IPS-18a (cell line): ENCODE results near the gene WSB1.

Experiments used
- H3K27ac ChIP-seq: one replicate; pipeline ENCODE4 v1.5.1; 2013; ENCODE audit warnings: low read length
- H3K27me3 ChIP-seq: one replicate; pipeline ENCODE4 v1.6.1; 2013; ENCODE audit warnings: mild to moderate bottlenecking, low read length; ENCODE audit not compliant: control insufficient read depth, insufficient read depth
- H3K36me3 ChIP-seq: one replicate; pipeline ENCODE4 v1.6.1; 2013; ENCODE audit warnings: low read depth, low read length; ENCODE audit not compliant: control insufficient read depth
- H3K4me1 ChIP-seq: one replicate; pipeline ENCODE4 v1.6.1; 2013; ENCODE audit warnings: low read depth, low read length; ENCODE audit not compliant: control insufficient read depth
- H3K4me3 ChIP-seq: one replicate; pipeline ENCODE4 v1.5.1; 2013; ENCODE audit warnings: low read length
- H3K9ac ChIP-seq: one replicate; pipeline ENCODE4 v1.6.1; 2013; ENCODE audit warnings: mild to moderate bottlenecking, low read length, moderate library complexity
- H3K9me3 ChIP-seq: one replicate; pipeline ENCODE4 v1.6.1; 2013; ENCODE audit warnings: low read depth, low read length; ENCODE audit not compliant: control insufficient read depth

The WSB1 gene

GRCh38 chr17:27342059-27342458 lies 48.1 kb downstream of the WSB1 start:
- H3K36me3 ChIP-seq: no peaks in the 10 kb centered on the region
- H3K27ac ChIP-seq: no peak overlapping the region
- H3K4me3 ChIP-seq: no peak overlapping the region
- H3K9ac ChIP-seq: no peak overlapping the region
- H3K4me1 ChIP-seq: peaks cover 47% of the 10 kb centered on the region
- no peaks in the 10 kb centered on the region for H3K9me3 ChIP-seq
- H3K27me3 ChIP-seq: no peaks in the 10 kb centered on the region

- Histone ChIP-seq H3K9ac (no peak overlapping the region), H3K27me3 (no peaks in the 10 kb centered on the region), H3K36me3 (no peaks in the 10 kb centered on the region), H3K9me3 (no peaks in the 10 kb centered on the region), H3K4me1 (peaks cover 42% of the 10 kb centered on the region), H3K27ac (no peak overlapping the region), H3K4me3 (no peak overlapping the region)
Observed at GRCh38 chr17:27343294-27343693, 49.4 kb downstream of the WSB1 start.

- H3K27me3 ChIP-seq: no peaks in the 10 kb centered on the region
- no peaks in the 10 kb centered on the region for H3K36me3 ChIP-seq
- H3K27ac ChIP-seq: peak overlapping the region; percentile 62
- peak overlapping the region; percentile 85 for H3K9ac ChIP-seq
- H3K9me3 ChIP-seq: no peaks in the 10 kb centered on the region
- peaks cover 35% of the 10 kb centered on the region for H3K4me1 ChIP-seq
- H3K4me3 ChIP-seq: no peak overlapping the region
Observed at GRCh38 chr17:27343977-27344607, 50.2 kb downstream of the WSB1 start.

- no peaks in the 10 kb centered on the region for H3K27me3 ChIP-seq
- H3K36me3 ChIP-seq: no peaks in the 10 kb centered on the region
- H3K4me1 ChIP-seq: peaks cover 23% of the 10 kb centered on the region
- peak overlapping the region; percentile 93 for H3K27ac ChIP-seq
- peak overlapping the region; percentile 85 for H3K9ac ChIP-seq
- peak overlapping the region; percentile 55 for H3K4me3 ChIP-seq
- H3K9me3 ChIP-seq: no peaks in the 10 kb centered on the region
Observed at GRCh38 chr17:27345141-27345904, 51.4 kb downstream of the WSB1 start.

GRCh38 chr17:27346228-27346899 lies 52.5 kb downstream of the WSB1 start:
- Histone ChIP-seq H3K9me3 (no peaks in the 10 kb centered on the region), H3K36me3 (no peaks in the 10 kb centered on the region), H3K4me3 (no peak overlapping the region), H3K9ac (peak overlapping the region; percentile 85), H3K4me1 (peaks cover 16% of the 10 kb centered on the region), H3K27me3 (no peaks in the 10 kb centered on the region), H3K27ac (peak overlapping the region; percentile 42)

- Histone ChIP-seq H3K9ac (no peak overlapping the region), H3K36me3 (no peaks in the 10 kb centered on the region), H3K9me3 (no peaks in the 10 kb centered on the region), H3K4me3 (peak overlapping the region; percentile 47), H3K27ac (no peak overlapping the region), H3K27me3 (no peaks in the 10 kb centered on the region), H3K4me1 (peaks cover 16% of the 10 kb centered on the region)
Observed at GRCh38 chr17:27348196-27348595, 54.3 kb downstream of the WSB1 start.

GRCh38 chr17:27349540-27350021 lies 55.7 kb downstream of the WSB1 start:
- Histone ChIP-seq H3K27me3 (no peaks in the 10 kb centered on the region), H3K4me1 (peaks cover 7% of the 10 kb centered on the region), H3K4me3 (peak overlapping the region; percentile 47), H3K9me3 (no peaks in the 10 kb centered on the region), H3K36me3 (no peaks in the 10 kb centered on the region), H3K9ac (no peak overlapping the region), H3K27ac (no peak overlapping the region)

GRCh38 chr17:27351759-27352158 lies 57.8 kb downstream of the WSB1 start:
- no peaks in the 10 kb centered on the region for H3K36me3 ChIP-seq
- H3K27me3 ChIP-seq: no peaks in the 10 kb centered on the region
- no peaks in the 10 kb centered on the region for H3K9me3 ChIP-seq
- no peak overlapping the region for H3K9ac ChIP-seq
- H3K4me1 ChIP-seq: peaks cover 3% of the 10 kb centered on the region
- H3K27ac ChIP-seq: no peak overlapping the region
- H3K4me3 ChIP-seq: no peak overlapping the region

- Histone ChIP-seq H3K27me3 (no peaks in the 10 kb centered on the region), H3K9me3 (no peaks in the 10 kb centered on the region), H3K9ac (no peak overlapping the region), H3K27ac (no peak overlapping the region), H3K36me3 (no peaks in the 10 kb centered on the region), H3K4me3 (peak overlapping the region; percentile 77), H3K4me1 (peaks cover 3% of the 10 kb centered on the region)
Observed at GRCh38 chr17:27352448-27353032, 58.6 kb downstream of the WSB1 start.

- H3K4me3 ChIP-seq: peak overlapping the region; percentile 77
- H3K36me3 ChIP-seq: no peaks in the 10 kb centered on the region
- peak overlapping the region; percentile 91 for H3K9ac ChIP-seq
- H3K9me3 ChIP-seq: no peaks in the 10 kb centered on the region
- H3K4me1 ChIP-seq: peaks cover 3% of the 10 kb centered on the region
- peak overlapping the region; percentile 75 for H3K27ac ChIP-seq
- H3K27me3 ChIP-seq: no peaks in the 10 kb centered on the region
Observed at GRCh38 chr17:27353033-27353460, 59.1 kb downstream of the WSB1 start.

GRCh38 chr17:27353461-27354050 lies 59.6 kb downstream of the WSB1 start:
- H3K4me3 ChIP-seq: peak overlapping the region; percentile 77
- peak overlapping the region; percentile 91 for H3K9ac ChIP-seq
- H3K36me3 ChIP-seq: no peaks in the 10 kb centered on the region
- H3K27me3 ChIP-seq: no peaks in the 10 kb centered on the region
- H3K9me3 ChIP-seq: no peaks in the 10 kb centered on the region
- H3K27ac ChIP-seq: peak overlapping the region; percentile 75
- no peaks in the 10 kb centered on the region for H3K4me1 ChIP-seq
